Measurements from ENCODE around the gene SDF4.

The SDF4 gene

GRCh38 chr1:1217621-1218523 lies 13.9 kb downstream of the SDF4 start:
- no peak overlapping the region for H3K4me3 ChIP-seq (ENCODE audit: extremely low read depth, insufficient read depth, low read length, poor library complexity, severe bottlenecking)
- no peak overlapping the region for H3K27ac ChIP-seq (ENCODE audit: low read depth, low read length, severe bottlenecking)
- H3K4me1 ChIP-seq (ENCODE audit: control insufficient read depth, insufficient read depth, low read length, poor library complexity, severe bottlenecking): no peaks in the 10 kb centered on the region
- 93 to 94% methylated on average over 46 to 52 of the region's 52 CpGs for WGBS, 2 experiments (ENCODE audit: insufficient coverage in 2 of 2)
- H3K36me3 ChIP-seq (ENCODE audit: control insufficient read depth, insufficient read depth, low read length): peaks cover 49% of the 10 kb centered on the region
- H3K9me3 ChIP-seq (ENCODE audit: control insufficient read depth, low read length): no peaks in the 10 kb centered on the region

- Histone ChIP-seq H3K9me3 (ENCODE audit: control insufficient read depth, low read length) (no peaks in the 10 kb centered on the region), H3K4me1 (ENCODE audit: control insufficient read depth, insufficient read depth, low read length, poor library complexity, severe bottlenecking) (no peaks in the 10 kb centered on the region), H3K4me3 (ENCODE audit: extremely low read depth, insufficient read depth, low read length, poor library complexity, severe bottlenecking) (no peak overlapping the region), H3K27ac (ENCODE audit: low read depth, low read length, severe bottlenecking) (no peak overlapping the region), H3K36me3 (ENCODE audit: control insufficient read depth, insufficient read depth, low read length) (peaks cover 42% of the 10 kb centered on the region)
- 96 to 97% methylated on average over 70 of the region's 74 CpGs for WGBS, 2 experiments (ENCODE audit: insufficient coverage in 2 of 2)
Measured at GRCh38 chr1:1216770-1217620, 14.8 kb downstream of the SDF4 start.

DNA sequence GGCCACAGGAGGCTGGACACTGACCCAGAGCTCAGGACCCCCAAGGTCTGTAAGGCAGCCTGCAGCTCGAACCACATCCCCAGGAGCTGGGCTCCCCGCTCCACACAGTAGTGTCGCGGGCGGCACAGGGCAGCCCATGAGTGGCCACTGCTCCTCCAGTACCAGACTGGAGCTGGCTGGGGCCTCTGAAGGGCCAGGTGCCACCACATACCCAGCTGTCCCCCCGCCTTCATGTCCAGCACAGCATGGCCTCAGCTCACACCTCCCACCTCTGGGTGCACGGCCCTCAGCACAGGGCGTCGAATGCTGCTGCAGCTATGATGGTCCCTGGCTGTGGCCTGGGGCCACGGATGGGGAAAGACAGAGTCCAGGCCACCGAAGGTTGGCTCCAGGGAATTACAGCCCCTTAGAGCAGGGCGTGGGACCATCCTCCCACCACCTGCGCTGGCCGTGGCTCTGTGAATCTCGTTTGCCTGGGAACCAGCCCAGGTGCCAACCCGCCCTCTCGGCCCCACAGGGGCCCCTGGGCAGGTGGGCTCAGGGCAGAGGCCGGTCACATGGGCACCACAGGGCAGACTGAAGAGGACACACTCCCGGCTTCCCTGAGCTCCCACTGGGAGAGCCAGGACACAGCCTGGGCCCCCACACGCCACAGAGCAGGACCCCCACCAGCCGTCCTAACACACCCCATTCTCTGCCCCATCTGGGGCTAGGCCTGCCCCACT lies 15.8 kb downstream of the SDF4 start:
- 95 to 97% methylated on average over 17 of the region's 21 CpGs for WGBS, 2 experiments (ENCODE audit: insufficient coverage in 2 of 2)
- Histone ChIP-seq H3K9me3 (ENCODE audit: control insufficient read depth, low read length) (no peaks in the 10 kb centered on the region), H3K36me3 (ENCODE audit: control insufficient read depth, insufficient read depth, low read length) (peaks cover 32% of the 10 kb centered on the region), H3K4me3 (ENCODE audit: extremely low read depth, insufficient read depth, low read length, poor library complexity, severe bottlenecking) (no peak overlapping the region), H3K4me1 (ENCODE audit: control insufficient read depth, insufficient read depth, low read length, poor library complexity, severe bottlenecking) (no peaks in the 10 kb centered on the region), H3K27ac (ENCODE audit: low read depth, low read length, severe bottlenecking) (no peak overlapping the region)

GRCh38 chr1:1215080-1215676 lies 16.6 kb downstream of the SDF4 start:
- Histone ChIP-seq H3K9me3 (ENCODE audit: control insufficient read depth, low read length) (no peaks in the 10 kb centered on the region), H3K27ac (ENCODE audit: low read depth, low read length, severe bottlenecking) (no peak overlapping the region), H3K4me3 (ENCODE audit: extremely low read depth, insufficient read depth, low read length, poor library complexity, severe bottlenecking) (no peak overlapping the region), H3K4me1 (ENCODE audit: control insufficient read depth, insufficient read depth, low read length, poor library complexity, severe bottlenecking) (no peaks in the 10 kb centered on the region), H3K36me3 (ENCODE audit: control insufficient read depth, insufficient read depth, low read length) (peaks cover 25% of the 10 kb centered on the region)
- 87 to 92% methylated on average over 8 of the region's 11 CpGs for WGBS, 2 experiments (ENCODE audit: insufficient coverage in 2 of 2)

GRCh38 chr1:1213345-1214265 lies 18.2 kb downstream of the SDF4 start, which contains the start of gene TNFRSF4:
Gene TNFRSF4 (minus strand): TSS chr1:1214153. CDS start chr1:1214127, 26 bp downstream.
- H3K36me3 ChIP-seq (ENCODE audit: control insufficient read depth, insufficient read depth, low read length): peaks cover 20% of the 10 kb centered on the region
- WGBS, 2 experiments (ENCODE audit: insufficient coverage in 2 of 2): 90 to 91% methylated on average over 32 to 48 of the region's 56 CpGs
- no peaks in the 10 kb centered on the region for H3K9me3 ChIP-seq (ENCODE audit: control insufficient read depth, low read length)
- no peak within 1 kb of the TSS for H3K4me3 ChIP-seq (ENCODE audit: extremely low read depth, insufficient read depth, low read length, poor library complexity, severe bottlenecking)
- no peak within 1 kb of the TSS for H3K27ac ChIP-seq (ENCODE audit: low read depth, low read length, severe bottlenecking)
- no peaks in the 10 kb centered on the region for H3K4me1 ChIP-seq (ENCODE audit: control insufficient read depth, insufficient read depth, low read length, poor library complexity, severe bottlenecking)

DNA sequence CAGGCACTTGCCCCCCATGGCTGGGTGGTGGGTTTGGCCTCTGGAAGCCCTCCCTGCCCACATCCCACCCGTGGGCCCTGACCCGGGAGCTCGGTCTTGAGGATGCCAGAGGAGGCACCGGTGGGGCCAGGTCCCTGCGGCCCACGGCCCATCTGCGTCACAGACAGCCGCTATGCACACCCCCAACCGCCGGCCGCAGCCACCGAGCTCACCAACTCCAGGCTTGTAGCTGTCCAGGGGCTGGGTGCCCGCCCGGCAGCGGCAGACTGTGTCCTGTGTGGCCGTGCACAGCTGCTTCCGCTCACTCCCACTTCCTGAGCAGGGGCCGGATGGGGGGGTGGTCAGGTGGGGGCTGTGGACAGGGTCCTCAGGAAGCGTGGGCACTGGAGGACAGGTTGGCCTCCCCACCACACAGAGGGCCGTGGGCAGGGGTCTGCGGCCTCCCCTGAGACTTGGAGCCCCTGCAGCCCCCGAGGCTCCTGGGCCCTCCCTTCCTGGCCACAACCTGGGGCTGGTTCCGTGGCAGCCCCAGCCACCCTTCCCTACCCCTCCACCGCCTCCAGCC lies 18.9 kb downstream of the SDF4 start:
- Histone ChIP-seq H3K4me1 (ENCODE audit: control insufficient read depth, insufficient read depth, low read length, poor library complexity, severe bottlenecking) (peaks cover 3% of the 10 kb centered on the region), H3K9me3 (ENCODE audit: control insufficient read depth, low read length) (no peaks in the 10 kb centered on the region), H3K4me3 (ENCODE audit: extremely low read depth, insufficient read depth, low read length, poor library complexity, severe bottlenecking) (no peak overlapping the region), H3K36me3 (ENCODE audit: control insufficient read depth, insufficient read depth, low read length) (peaks cover 12% of the 10 kb centered on the region), H3K27ac (ENCODE audit: low read depth, low read length, severe bottlenecking) (no peak overlapping the region)
- 96 to 97% methylated on average over 16 to 21 of the region's 24 CpGs for WGBS, 2 experiments (ENCODE audit: insufficient coverage in 2 of 2)

GRCh38 chr1:1211541-1212441 lies 20.0 kb downstream of the SDF4 start:
- WGBS, 2 experiments (ENCODE audit: insufficient coverage in 2 of 2): 93% methylated on average over 16 to 27 of the region's 28 CpGs

DNA sequence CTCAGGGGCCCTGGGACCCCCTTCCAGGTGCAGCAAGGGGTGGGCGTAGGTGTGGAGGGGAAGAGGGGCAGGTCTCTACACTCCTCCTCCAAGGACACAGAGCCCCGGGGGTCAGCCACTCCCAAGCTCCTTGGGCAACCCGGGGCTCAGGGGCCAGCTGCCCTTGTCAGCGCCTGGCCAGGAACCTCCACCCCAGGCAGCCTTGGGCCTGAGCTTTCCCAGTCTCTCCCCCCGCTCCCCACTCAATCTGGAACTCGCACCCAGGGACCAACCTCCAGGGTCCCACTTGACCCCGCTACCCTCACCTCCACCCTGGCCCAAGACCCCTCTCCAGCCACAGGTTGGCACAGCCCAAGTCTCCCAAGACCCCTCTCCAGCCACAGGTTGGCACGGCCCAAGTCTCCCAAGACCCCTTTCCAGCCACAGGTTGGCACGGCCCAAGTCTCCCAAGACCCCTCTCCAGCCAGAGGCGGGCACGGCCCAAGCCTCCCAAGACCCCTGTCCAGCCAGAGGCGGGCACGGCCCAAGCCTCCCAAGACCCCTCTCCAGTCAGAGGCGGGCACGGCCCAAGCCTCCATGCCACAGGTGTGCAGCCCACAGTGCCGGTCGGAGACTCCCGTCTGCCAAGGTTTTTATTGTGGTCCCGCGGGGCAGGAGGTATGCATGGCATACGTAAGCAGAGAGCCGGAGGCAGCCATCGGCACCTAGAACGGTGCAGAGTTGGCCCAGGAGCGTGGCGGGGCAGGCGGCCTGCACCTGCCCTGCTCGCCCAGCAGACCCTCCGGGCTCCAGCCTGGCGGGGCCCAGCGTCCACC lies 20.9 kb downstream of the SDF4 start:
- H3K4me3 ChIP-seq (ENCODE audit: extremely low read depth, insufficient read depth, low read length, poor library complexity, severe bottlenecking): no peak overlapping the region
- peaks cover under 1% of the 10 kb centered on the region for H3K36me3 ChIP-seq (ENCODE audit: control insufficient read depth, insufficient read depth, low read length)
- peaks cover 3% of the 10 kb centered on the region for H3K4me1 ChIP-seq (ENCODE audit: control insufficient read depth, insufficient read depth, low read length, poor library complexity, severe bottlenecking)
- no peak overlapping the region for H3K27ac ChIP-seq (ENCODE audit: low read depth, low read length, severe bottlenecking)
- no peaks in the 10 kb centered on the region for H3K9me3 ChIP-seq (ENCODE audit: control insufficient read depth, low read length)
- WGBS, 2 experiments (ENCODE audit: insufficient coverage in 2 of 2): 92 to 94% methylated on average over 22 to 28 of the region's 31 CpGs

More at GRCh38 chr1:1211541-1212441, 20.0 kb downstream of the SDF4 start:
- H3K4me3 ChIP-seq (ENCODE audit: extremely low read depth, insufficient read depth, low read length, poor library complexity, severe bottlenecking): no peak overlapping the region
- H3K36me3 ChIP-seq (ENCODE audit: control insufficient read depth, insufficient read depth, low read length): peaks cover 6% of the 10 kb centered on the region
- H3K9me3 ChIP-seq (ENCODE audit: control insufficient read depth, low read length): no peaks in the 10 kb centered on the region
- H3K4me1 ChIP-seq (ENCODE audit: control insufficient read depth, insufficient read depth, low read length, poor library complexity, severe bottlenecking): peaks cover 3% of the 10 kb centered on the region
- no peak overlapping the region for H3K27ac ChIP-seq (ENCODE audit: low read depth, low read length, severe bottlenecking)
